Measurements from ENCODE around the gene NASP. TPM values are rescaled to one million over a fixed set of nuclear protein-coding genes. Genes with fewer than 3 reads are reported as not detected.
A peak's percentile ranks its signal among the peaks of the same experiment; 100 is the strongest.

NASP gene
- total RNA-seq, 2 experiments from 2014 or later, result 210 to 373 TPM

DNA sequence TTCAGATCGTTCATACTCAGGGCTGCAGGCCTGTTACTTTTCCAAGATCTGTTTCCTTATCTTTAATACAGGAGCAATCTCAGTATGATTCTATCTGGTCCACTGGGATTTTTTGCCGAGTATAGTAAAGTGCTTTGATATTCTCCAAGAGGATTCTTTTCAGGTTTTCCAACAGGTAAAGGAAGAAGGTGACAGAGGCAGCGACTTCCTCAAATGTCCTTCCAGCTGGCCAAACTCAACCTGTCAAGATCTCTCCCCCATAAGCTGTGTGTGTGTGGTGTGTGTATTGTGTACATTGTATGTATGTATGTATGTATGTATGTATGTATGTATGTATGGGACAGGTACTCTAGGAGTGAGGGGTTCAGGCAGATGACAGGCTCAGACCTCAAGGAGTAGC lies 32.2 kb upstream of the NASP start:
- BruUV-seq (replicated peaks), result no TSS peak
- Histone ChIP-seq H4K20me1 (ENCODE audit: insufficient read depth, low read length) (peaks cover 6% of the 10 kb centered on the region; the same call in 1 of the 2 replicates), H2AFZ (ENCODE audit: low read length) (peak overlapping the region; percentile 62; the same call in 1 of the 2 replicates), H3K4me2 (ENCODE audit: low read length) (peak overlapping the region; percentile 98), H3K79me2 (ENCODE audit: insufficient read depth, low read depth, low read length) (peaks cover 22% of the 10 kb centered on the region), H3K4me1 (ENCODE audit: insufficient read depth, low read length, poor library complexity, severe bottlenecking) (peaks cover 21% of the 10 kb centered on the region), H3K36me3 (ENCODE audit: insufficient read depth, low read length) (peaks cover 38% of the 10 kb centered on the region), H3K4me3 (ENCODE audit: low read depth, low read length, poor library complexity, severe bottlenecking) (peak overlapping the region; percentile 86), H3K9me3 (ENCODE audit: low read length) (no peaks in the 10 kb centered on the region), H3K27ac (ENCODE audit: low read depth, low read length, poor library complexity, severe bottlenecking) (peak overlapping the region; percentile 46), H3K9me2 (ENCODE audit: insufficient read depth, low read length) (no peaks in the 10 kb centered on the region)
- CTCF ChIA-PET (ENCODE audit: unreplicated experiment), result interaction anchor here (1.0 kb wide), 1 partner anchor 8 kb away, joined by 3 read pairs; no protein-coding TSS in a partner anchor
- POLR2A ChIA-PET, result interaction anchor here (0.6 to 1.7 kb wide), 11 partner anchors 7 to 51 kb away, joined by 3 to 11 read pairs (median 5); partner anchors contain the start of genes MMACHC, NASP and PRDX1
- TF ChIP-seq, protein P1, sequence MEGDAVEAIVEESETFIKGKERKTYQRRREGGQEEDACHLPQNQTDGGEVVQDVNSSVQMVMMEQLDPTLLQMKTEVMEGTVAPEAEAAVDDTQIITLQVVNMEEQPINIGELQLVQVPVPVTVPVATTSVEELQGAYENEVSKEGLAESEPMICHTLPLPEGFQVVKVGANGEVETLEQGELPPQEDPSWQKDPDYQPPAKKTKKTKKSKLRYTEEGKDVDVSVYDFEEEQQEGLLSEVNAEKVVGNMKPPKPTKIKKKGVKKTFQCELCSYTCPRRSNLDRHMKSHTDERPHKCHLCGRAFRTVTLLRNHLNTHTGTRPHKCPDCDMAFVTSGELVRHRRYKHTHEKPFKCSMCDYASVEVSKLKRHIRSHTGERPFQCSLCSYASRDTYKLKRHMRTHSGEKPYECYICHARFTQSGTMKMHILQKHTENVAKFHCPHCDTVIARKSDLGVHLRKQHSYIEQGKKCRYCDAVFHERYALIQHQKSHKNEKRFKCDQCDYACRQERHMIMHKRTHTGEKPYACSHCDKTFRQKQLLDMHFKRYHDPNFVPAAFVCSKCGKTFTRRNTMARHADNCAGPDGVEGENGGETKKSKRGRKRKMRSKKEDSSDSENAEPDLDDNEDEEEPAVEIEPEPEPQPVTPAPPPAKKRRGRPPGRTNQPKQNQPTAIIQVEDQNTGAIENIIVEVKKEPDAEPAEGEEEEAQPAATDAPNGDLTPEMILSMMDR (conservative IDR thresholded peaks at IDR 0.05; ENCODE audit: low read length), result no peak
- no peak for TF ChIP-seq EZH2phosphoT487 (IDR thresholded peaks at IDR 0.05; ENCODE audit: borderline replicate concordance, low read depth, low read length)
- intact Hi-C loops (cut with micrococcal nuclease; ENCODE audit: unreplicated experiment), result loop anchor here (2.0 kb wide), 1 partner anchor 31 kb away; the partner anchor contains the start of gene PRDX1
- no peak for DNase-seq (ENCODE audit: low spot score)

DNA sequence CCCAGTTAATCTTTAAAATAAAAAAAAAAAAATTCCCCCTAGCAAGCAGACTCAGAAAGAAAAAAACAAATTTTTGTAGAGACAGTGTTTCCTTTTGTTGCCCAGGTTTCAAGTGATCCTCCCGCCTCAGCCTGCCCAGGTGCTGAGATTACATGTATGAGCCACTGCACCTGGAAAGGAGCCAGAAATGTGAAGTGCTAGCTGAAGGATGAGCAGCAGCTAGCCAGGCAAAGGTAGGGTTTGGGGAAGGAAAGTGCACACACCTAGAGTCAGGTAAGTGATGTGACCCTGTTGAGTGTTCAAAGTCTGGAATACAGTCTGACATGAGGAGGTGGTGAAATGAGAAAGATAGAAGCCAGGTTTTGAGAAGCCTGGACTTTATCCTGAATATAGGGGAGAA lies 31.5 kb upstream of the NASP start:
- Histone ChIP-seq H3K9me2 (ENCODE audit: insufficient read depth, low read length) (no peaks in the 10 kb centered on the region), H3K4me2 (ENCODE audit: low read length) (peak overlapping the region; percentile 98), H3K79me2 (ENCODE audit: insufficient read depth, low read depth, low read length) (peaks cover 23% of the 10 kb centered on the region), H3K36me3 (ENCODE audit: insufficient read depth, low read length) (peaks cover 40% of the 10 kb centered on the region), H3K27ac (ENCODE audit: low read depth, low read length, poor library complexity, severe bottlenecking) (no peak overlapping the region), H3K4me1 (ENCODE audit: insufficient read depth, low read length, poor library complexity, severe bottlenecking) (peaks cover 21% of the 10 kb centered on the region), H3K9me3 (ENCODE audit: low read length) (no peaks in the 10 kb centered on the region), H2AFZ (ENCODE audit: low read length) (no peak overlapping the region), H4K20me1 (ENCODE audit: insufficient read depth, low read length) (peaks cover 6% of the 10 kb centered on the region; the same call in 1 of the 2 replicates), H3K4me3 (ENCODE audit: low read depth, low read length, poor library complexity, severe bottlenecking) (peak overlapping the region; percentile 86)
- no TSS peak for BruUV-seq (replicated peaks)
- intact Hi-C loops (cut with micrococcal nuclease; ENCODE audit: unreplicated experiment), result no loop called here
- TF ChIP-seq EZH2phosphoT487 (IDR thresholded peaks at IDR 0.05; ENCODE audit: borderline replicate concordance, low read depth, low read length), result no peak
- CTCF ChIA-PET (ENCODE audit: unreplicated experiment), result no interaction called here
- DNase-seq (ENCODE audit: low spot score), result peak; percentile 20
- POLR2A ChIA-PET, result interaction anchor here (0.6 to 1.6 kb wide), 2 partner anchors 31 to 52 kb away, joined by 5 to 11 read pairs; partner anchors contain the start of genes MMACHC and PRDX1

DNA sequence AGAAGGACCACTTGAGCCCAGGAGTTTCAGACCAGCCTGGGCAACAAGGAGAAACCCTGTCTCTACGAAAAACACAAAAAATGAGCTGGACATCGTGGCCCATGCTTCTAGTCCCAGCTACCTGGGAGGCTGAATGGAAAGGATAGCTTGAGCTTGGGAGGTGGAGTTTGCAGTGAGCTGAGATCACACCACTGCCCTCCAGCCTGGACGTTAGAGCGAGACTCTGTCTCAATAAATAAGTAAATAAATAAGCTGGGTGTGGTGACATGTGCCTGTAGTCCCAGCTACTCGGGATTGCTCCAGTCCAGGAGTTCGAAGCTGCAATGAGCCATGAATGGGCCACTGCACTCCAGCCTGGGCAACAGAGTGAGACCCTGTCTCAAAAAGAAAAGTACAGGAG lies 29.6 kb upstream of the NASP start:
- H3K36me3 ChIP-seq (ENCODE audit: insufficient read depth, low read length), result peaks cover 52% of the 10 kb centered on the region
- H3K9me2 ChIP-seq (ENCODE audit: insufficient read depth, low read length), result no peaks in the 10 kb centered on the region
- no peak overlapping the region for H3K4me3 ChIP-seq (ENCODE audit: low read depth, low read length, poor library complexity, severe bottlenecking)
- H3K79me2 ChIP-seq (ENCODE audit: insufficient read depth, low read depth, low read length), result peaks cover 32% of the 10 kb centered on the region
- peaks cover 6% of the 10 kb centered on the region; the same call in 1 of the 2 replicates for H4K20me1 ChIP-seq (ENCODE audit: insufficient read depth, low read length)
- H3K4me1 ChIP-seq (ENCODE audit: insufficient read depth, low read length, poor library complexity, severe bottlenecking), result peaks cover 21% of the 10 kb centered on the region
- CTCF ChIA-PET (ENCODE audit: unreplicated experiment), result no interaction called here
- no peak overlapping the region for H3K27ac ChIP-seq (ENCODE audit: low read depth, low read length, poor library complexity, severe bottlenecking)
- POLR2A ChIA-PET, result interaction anchor here (0.6 to 1.8 kb wide), 6 partner anchors 8 to 35 kb away, joined by 3 to 9 read pairs (median 4); partner anchors contain the start of gene PRDX1
- intact Hi-C loops (cut with micrococcal nuclease; ENCODE audit: unreplicated experiment), result no loop called here
- H2AFZ ChIP-seq (ENCODE audit: low read length), result no peak overlapping the region
- no peak for DNase-seq (ENCODE audit: low spot score)
- no TSS peak for BruUV-seq (replicated peaks)
- H3K4me2 ChIP-seq (ENCODE audit: low read length), result no peak overlapping the region
- no peaks in the 10 kb centered on the region for H3K9me3 ChIP-seq (ENCODE audit: low read length)
- TF ChIP-seq, protein P1 (conservative IDR thresholded peaks at IDR 0.05; ENCODE audit: low read length), result no peak
- TF ChIP-seq EZH2phosphoT487 (IDR thresholded peaks at IDR 0.05; ENCODE audit: borderline replicate concordance, low read depth, low read length), result no peak

Measured in OCI-LY7 (cell line).